OCI-LY1 (cell line): ENCODE results near the gene MTG2.

Source experiments
- H2AFZ ChIP-seq: fragments of 200-600 bp; sonication (generic), shearing (Covaris generic); 2 replicates; pipeline ENCODE4 v1.6.0; 2014; ENCODE audit warnings: antibody characterized with exemption, mild to moderate bottlenecking, low read length
- H3F3A ChIP-seq: fragments of 200-600 bp; sonication (generic), shearing (Covaris generic); 2 replicates; pipeline ENCODE4 v1.6.0; 2014; ENCODE audit warnings: mild to moderate bottlenecking, antibody characterized with exemption, low read length, moderate library complexity; ENCODE audit not compliant: insufficient read depth
- H3K27ac ChIP-seq: fragments of 200-600 bp; sonication (generic); 2 replicates; pipeline ENCODE4 v1.5.1; 2014; ENCODE audit warnings: low read length, mixed run types, mild to moderate bottlenecking, low read depth; ENCODE audit not compliant: poor library complexity, severe bottlenecking
- H3K27me3 ChIP-seq: fragments of 200-600 bp; sonication (generic); 2 replicates; pipeline ENCODE4 v1.6.0; 2014; ENCODE audit warnings: antibody characterized with exemption, mild to moderate bottlenecking, low read length, moderate library complexity; ENCODE audit not compliant: insufficient read depth
- H3K36me3 ChIP-seq: fragments of 200-600 bp; sonication (generic); 2 replicates; pipeline ENCODE4 v1.6.1; 2014; ENCODE audit warnings: mild to moderate bottlenecking, antibody characterized with exemption, low read length, moderate library complexity, mixed read lengths; ENCODE audit not compliant: insufficient read depth
- H3K4me1 ChIP-seq: fragments of 200-600 bp; sonication (generic); 2 replicates; pipeline ENCODE4 v1.5.1; 2014; ENCODE audit warnings: mild to moderate bottlenecking, low read length, moderate library complexity; ENCODE audit not compliant: insufficient read depth, severe bottlenecking
- H3K4me2 ChIP-seq: fragments of 200-600 bp; sonication (generic), shearing (Covaris generic); 2 replicates; pipeline ENCODE4 v1.6.1; 2014; ENCODE audit warnings: low read length
- H3K4me3 ChIP-seq: fragments of 200-600 bp; sonication (generic); 2 replicates; pipeline ENCODE4 v1.5.1; 2014; ENCODE audit warnings: low read length, low read depth, mild to moderate bottlenecking, mixed read lengths; ENCODE audit not compliant: poor library complexity, severe bottlenecking
- H3K79me2 ChIP-seq: fragments of 200-600 bp; shearing (Covaris generic); 2 replicates; pipeline ENCODE4 v1.6.1; 2016; ENCODE audit warnings: mixed run types, low read length, mixed read lengths; ENCODE audit not compliant: insufficient read depth
- H3K9ac ChIP-seq: fragments of 200-600 bp; sonication (generic), shearing (Covaris generic); 2 replicates; pipeline ENCODE4 v1.6.1; 2014; ENCODE audit warnings: mild to moderate bottlenecking, low read length, mixed read lengths
- H3K9me2 ChIP-seq: fragments of 200-600 bp; sonication (generic), shearing (Covaris generic); 2 replicates; pipeline ENCODE4 v1.6.1; 2014; ENCODE audit warnings: low read depth, mild to moderate bottlenecking, low read length, mixed read lengths
- H3K9me3 ChIP-seq: fragments of 200-600 bp; shearing (Covaris generic); 2 replicates; pipeline ENCODE4 v1.6.1; 2014; ENCODE audit warnings: low read length, mixed read lengths
- H4K20me1 ChIP-seq: fragments of 200-600 bp; sonication (generic), shearing (Covaris generic); 2 replicates; pipeline ENCODE4 v1.6.0; 2016; ENCODE audit warnings: mild to moderate bottlenecking, low read length; ENCODE audit not compliant: insufficient read depth
- EZH2 ChIP-seq: fragments of 200-600 bp; sonication (generic), shearing (Covaris generic); IDR thresholded peaks from 2 replicates; pipeline ENCODE4 v1.8.0; 2017; ENCODE audit warnings: borderline replicate concordance, mixed run types, mild to moderate bottlenecking, antibody characterized with exemption, low read length, moderate library complexity, mixed read lengths
- TF ChIP-seq, protein P1 (sequence below): fragments of 200-600 bp; sonication (generic), shearing (Covaris generic); IDR thresholded peaks from 2 replicates; pipeline ENCODE4 v1.5.1; 2017; ENCODE audit warnings: mild to moderate bottlenecking, antibody characterized with exemption, low read length, moderate library complexity, mixed read lengths

The MTG2 gene

DNA sequence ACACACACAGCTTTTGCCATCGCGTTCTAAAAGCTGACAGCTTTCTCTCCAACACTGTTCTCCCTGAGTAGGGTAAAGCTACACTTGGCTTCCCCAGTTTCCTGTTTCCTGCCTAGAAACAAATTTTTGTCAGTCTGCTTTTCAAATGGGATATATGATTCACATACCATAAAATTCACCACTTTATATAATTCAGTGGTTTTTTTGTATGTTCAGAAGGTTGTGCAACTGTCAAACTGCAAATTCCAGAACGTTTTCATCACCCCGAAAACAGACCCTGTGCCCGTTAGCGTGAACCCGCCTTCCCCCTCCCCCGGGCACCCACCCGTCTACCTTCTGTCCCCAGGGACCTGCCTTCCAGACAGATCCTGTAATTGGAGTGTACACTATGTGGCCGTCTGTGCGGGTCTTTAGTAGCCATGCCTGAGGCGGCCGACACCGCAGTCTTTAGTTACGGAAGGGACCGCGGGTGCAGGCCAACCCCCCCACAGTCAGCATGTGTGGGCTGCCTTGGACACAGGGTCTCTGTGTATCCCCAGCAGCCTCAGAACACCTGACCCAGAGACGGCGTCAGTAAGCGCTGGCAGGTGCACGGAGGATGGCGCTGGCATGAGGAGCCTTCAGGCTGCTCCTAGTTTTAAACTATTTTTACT lies 20.7 kb downstream of the MTG2 start:
- H3K79me2 ChIP-seq = no peaks in the 10 kb centered on the region
- H3F3A ChIP-seq = no peaks in the 10 kb centered on the region
- H3K4me2 ChIP-seq = no peak overlapping the region
- H3K27me3 ChIP-seq = no peaks in the 10 kb centered on the region
- H4K20me1 ChIP-seq = no peaks in the 10 kb centered on the region
- H2AFZ ChIP-seq = no peak overlapping the region
- H3K4me1 ChIP-seq = peaks cover 17% of the 10 kb centered on the region
- H3K4me3 ChIP-seq = no peak overlapping the region
- H3K27ac ChIP-seq = no peak overlapping the region
- H3K9me2 ChIP-seq = no peaks in the 10 kb centered on the region
- no peak for TF ChIP-seq EZH2
- TF ChIP-seq, protein P1, sequence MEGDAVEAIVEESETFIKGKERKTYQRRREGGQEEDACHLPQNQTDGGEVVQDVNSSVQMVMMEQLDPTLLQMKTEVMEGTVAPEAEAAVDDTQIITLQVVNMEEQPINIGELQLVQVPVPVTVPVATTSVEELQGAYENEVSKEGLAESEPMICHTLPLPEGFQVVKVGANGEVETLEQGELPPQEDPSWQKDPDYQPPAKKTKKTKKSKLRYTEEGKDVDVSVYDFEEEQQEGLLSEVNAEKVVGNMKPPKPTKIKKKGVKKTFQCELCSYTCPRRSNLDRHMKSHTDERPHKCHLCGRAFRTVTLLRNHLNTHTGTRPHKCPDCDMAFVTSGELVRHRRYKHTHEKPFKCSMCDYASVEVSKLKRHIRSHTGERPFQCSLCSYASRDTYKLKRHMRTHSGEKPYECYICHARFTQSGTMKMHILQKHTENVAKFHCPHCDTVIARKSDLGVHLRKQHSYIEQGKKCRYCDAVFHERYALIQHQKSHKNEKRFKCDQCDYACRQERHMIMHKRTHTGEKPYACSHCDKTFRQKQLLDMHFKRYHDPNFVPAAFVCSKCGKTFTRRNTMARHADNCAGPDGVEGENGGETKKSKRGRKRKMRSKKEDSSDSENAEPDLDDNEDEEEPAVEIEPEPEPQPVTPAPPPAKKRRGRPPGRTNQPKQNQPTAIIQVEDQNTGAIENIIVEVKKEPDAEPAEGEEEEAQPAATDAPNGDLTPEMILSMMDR = no peak
- H3K36me3 ChIP-seq = peaks cover 31% of the 10 kb centered on the region
- no peaks in the 10 kb centered on the region for H3K9me3 ChIP-seq
- no peak overlapping the region for H3K9ac ChIP-seq

DNA sequence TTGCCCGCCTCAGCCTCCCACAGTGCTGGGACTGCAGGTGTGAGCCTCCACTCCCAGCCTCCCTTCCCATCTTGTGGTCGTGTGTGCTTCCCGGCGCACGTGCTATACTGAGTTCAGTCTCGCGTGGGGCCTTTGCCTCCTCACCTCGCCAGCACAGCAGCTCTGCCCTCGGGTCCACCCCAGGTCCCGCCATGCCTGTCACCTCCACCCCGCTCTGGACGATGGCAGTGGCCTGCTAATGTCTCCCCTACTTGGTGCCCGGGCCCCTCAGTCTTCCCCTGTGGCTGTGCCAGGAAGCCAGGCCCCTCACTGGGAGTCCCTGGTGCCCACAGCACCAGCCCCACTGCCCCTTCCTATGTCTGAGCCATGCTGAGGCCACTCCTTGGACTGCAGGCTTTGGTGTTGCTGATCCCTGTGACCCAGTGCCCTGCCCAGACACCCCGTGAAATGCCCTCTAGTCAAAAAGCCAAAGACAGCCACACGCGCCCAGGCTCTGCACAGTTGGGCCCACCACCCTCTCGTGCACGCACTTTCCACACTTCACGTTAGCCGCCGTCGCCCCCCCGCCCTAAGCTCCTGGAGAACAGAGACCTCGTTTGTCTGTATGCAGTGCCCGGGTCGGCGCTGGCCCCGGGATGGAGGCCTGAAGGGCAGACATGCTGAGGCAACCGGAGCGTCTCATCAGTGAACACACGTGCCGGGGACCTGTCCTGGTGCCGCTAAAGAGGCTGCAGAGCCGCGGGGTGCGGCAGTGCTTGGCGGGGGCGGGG lies 23.0 kb downstream of the MTG2 start:
- Histone ChIP-seq H3K79me2 (no peaks in the 10 kb centered on the region), H4K20me1 (no peaks in the 10 kb centered on the region), H3K27ac (no peak overlapping the region), H3K9ac (no peak overlapping the region), H3K4me3 (no peak overlapping the region), H3K36me3 (peaks cover 12% of the 10 kb centered on the region), H3K4me2 (no peak overlapping the region), H3K4me1 (peaks cover 13% of the 10 kb centered on the region), H3K9me3 (no peaks in the 10 kb centered on the region), H3K9me2 (no peaks in the 10 kb centered on the region), H2AFZ (no peak overlapping the region), H3K27me3 (no peaks in the 10 kb centered on the region), H3F3A (no peaks in the 10 kb centered on the region)
- no peak for TF ChIP-seq EZH2

DNA sequence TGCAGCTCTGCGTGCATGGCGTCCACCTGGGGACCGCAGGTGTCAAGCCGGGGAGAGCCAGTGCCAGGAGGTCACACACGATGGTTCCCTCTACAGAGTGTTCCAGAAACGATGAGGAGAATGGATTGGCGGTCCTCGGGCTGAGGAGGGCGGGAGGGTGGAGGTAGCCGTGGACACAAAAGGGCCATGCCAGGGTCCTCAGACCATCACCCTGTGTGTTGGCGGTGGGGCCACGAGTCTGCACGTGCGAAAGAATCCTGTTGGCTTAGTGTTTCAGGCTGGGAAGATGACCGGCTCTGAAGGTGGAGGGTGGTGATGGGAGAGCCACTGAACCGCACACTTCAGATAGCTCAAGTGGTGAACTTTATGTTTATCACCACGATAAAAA lies 23.6 kb downstream of the MTG2 start:
- Histone ChIP-seq H3F3A (no peaks in the 10 kb centered on the region), H3K9me3 (no peaks in the 10 kb centered on the region), H4K20me1 (no peaks in the 10 kb centered on the region), H3K27me3 (no peaks in the 10 kb centered on the region), H3K4me1 (peaks cover 8% of the 10 kb centered on the region), H3K9me2 (no peaks in the 10 kb centered on the region), H3K9ac (no peak overlapping the region), H3K4me2 (no peak overlapping the region), H3K27ac (no peak overlapping the region), H3K4me3 (no peak overlapping the region), H3K36me3 (peaks cover 6% of the 10 kb centered on the region), H2AFZ (no peak overlapping the region), H3K79me2 (no peaks in the 10 kb centered on the region)
- TF ChIP-seq EZH2 = no peak
- TF ChIP-seq, protein P1 = no peak
